HG02763 (cell line): ENCODE measurements around the gene CDH26.
"Not testable (repeated sequence)": the region's sequence is repeated elsewhere in the genome, so short reads cannot be mapped to it uniquely, and the experiment has no call there.

Source experiments
- ATAC-seq: cut with Tn5 transposase; IDR thresholded peaks from one replicate; pipeline ENCODE4 v1.9.1; 2021; ENCODE audit warnings: mild to moderate bottlenecking, moderate library complexity; ENCODE audit not compliant: unreplicated experiment

The CDH26 gene

GRCh38 chr20:59940129-59940955 lies 17.9 kb upstream of the CDH26 start, which contains the start of the genes FAM217B and PPP1R3D:
TSS of gene FAM217B (plus strand) at chr20:59940389. CDS start at chr20:59943944, 3,555 bp downstream.
TSS of gene PPP1R3D (minus strand) at chr20:59940305. CDS start at chr20:59939931, 374 bp downstream.
- peak; percentile 93 for ATAC-seq

GRCh38 chr20:59940956-59941294 lies 17.3 kb upstream of the CDH26 start:
- ATAC-seq = no peak

DNA sequence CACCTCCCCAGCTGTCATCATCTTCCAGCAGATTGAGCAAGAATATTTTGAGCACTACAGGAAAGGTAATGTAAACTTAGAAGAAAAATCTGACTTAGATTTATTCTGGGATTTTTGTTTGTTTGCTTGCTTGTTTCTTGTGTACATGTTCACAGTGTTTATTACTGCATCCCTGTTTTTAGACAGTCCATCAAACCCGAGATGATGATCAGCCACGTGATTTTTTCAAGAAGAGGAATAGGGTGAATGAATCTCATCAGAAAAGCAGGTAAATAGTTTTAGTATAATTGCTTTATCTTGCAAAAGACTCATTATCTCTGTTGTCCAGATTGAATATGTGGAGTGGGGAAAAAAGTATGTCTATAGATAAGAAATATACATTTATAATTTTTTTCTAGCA lies 16.0 kb upstream of the CDH26 start:
- ATAC-seq = no peak

DNA sequence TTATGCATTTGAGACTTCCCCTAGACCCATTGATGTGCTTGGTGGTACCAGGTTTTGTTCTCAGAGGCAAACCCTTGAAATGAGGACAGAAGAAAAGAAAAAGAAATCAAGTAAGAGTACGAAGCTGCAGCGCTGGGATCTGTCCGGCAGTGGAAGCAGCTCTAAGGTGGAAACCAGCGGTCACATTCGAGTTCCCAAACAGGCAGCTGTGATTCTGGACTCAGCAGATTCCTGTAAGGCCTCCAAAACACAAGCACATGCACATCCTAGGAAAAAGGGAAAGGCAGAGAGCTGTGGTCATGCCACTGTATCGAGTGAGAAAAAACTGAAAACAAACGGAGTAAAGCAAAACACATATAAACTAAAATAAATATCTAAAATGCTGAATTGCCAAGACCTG lies 13.5 kb upstream of the CDH26 start:
- no peak for ATAC-seq

DNA sequence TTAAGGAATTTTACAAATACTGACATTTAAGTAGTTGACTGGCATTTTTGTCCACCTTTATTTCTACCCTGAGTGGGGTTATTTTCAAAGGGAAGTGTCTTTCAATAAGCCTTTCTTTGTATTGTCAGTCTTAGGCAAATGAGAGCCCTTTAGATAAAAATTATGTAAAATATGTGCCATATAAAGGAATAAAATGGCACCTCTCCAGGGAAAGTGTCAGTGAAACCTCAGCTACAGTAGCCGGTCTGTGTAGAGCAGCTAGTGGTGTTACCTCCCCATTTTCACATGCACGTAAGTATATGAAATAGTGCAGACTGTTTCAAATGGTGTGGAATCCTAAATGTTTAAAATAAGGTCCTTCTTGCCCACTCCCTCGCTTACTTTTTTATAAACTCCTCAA lies 13.0 kb upstream of the CDH26 start:
- ATAC-seq = no peak

DNA sequence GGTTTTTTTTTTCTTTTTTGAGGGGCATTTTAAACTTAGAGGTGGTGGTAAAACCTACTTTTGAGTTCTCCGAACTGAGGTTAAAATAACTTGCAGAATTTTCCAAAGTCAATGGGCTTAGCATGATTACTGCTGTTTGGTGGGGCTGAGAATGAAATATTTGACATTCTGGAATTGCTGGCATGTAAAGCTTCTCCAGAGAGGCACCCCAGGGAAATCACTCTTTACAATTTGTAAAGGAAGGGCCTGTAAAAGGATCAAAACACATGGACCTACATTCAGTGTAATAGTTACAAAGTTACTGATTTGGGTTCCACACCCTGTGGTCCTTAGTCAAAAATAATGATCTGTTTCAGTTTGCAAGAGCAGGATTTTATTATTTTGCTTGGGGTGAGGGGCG lies 12.5 kb upstream of the CDH26 start:
- no peak for ATAC-seq

- no peak for ATAC-seq
Observed at GRCh38 chr20:59947376-59947775, 10.8 kb upstream of the CDH26 start.

- ATAC-seq = no peak
Observed at GRCh38 chr20:59948212-59948611, 10.0 kb upstream of the CDH26 start.

- no peak for ATAC-seq
Observed at GRCh38 chr20:59948828-59949720, 9.1 kb upstream of the CDH26 start.

DNA sequence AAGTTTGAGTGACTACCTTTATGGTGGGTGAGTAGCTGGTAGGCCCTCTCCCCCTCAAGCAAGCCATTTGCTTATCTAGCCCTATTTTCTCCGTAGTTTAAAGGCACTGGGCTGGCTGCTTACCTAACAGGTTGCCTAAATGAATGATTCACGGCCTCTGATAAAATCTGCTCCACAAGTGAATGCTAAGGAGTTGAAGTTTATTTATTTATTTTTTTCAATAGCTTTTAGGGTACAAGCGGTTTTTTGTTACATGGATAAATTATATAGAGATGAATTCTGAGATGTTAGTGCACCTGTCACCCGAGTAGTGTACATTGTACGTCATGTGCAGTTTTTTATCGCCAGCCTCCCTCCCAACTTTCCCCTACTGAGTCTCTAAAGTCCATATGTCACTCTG lies 8.3 kb upstream of the CDH26 start:
- no peak for ATAC-seq

DNA sequence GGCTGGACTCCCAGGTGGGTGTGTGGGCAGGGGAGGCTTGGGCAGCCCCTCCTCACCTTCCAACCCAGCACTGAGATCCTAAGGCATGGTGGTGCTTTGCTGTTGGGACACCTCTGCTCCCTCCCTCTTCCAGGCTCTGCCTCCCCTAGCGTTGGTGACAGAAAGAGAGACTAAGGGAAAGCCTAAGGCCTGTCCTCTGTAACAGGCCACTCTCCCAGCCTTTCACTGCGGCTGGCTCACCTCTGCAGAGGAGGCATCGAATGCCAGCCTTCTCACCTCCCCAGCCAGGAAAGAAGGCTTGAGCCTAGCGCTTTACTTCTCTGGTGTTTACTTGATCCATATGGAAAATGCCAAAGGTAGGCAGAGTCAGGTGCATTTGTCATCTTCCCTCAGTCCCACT lies 3.5 kb upstream of the CDH26 start:
- no peak for ATAC-seq

- ATAC-seq = no peak
Observed at GRCh38 chr20:59955131-59955796, 3.0 kb upstream of the CDH26 start.

DNA sequence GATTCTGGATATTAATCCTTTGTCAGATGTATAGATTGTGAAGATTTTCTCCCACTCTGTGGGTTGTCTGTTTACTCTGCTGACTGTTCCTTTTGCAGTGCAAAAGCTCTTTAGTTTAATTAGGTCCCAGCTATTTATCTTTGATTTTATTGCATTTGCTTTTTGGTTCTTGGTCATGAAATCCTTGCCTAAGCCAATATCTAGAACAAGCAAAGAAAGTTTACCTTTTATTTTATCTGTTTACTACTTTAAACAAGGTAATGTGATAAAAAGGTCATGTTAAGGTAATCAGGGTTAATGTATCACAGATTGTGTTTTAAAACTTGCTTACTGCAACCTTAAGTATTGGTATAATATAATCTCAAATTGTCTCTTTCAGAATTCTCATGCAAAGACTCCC lies 655 bp upstream of the CDH26 start:
- ATAC-seq = not testable (repeated sequence)

GRCh38 chr20:59958626-59959025 lies 403 bp downstream of the CDH26 start:
- no peak for ATAC-seq

DNA sequence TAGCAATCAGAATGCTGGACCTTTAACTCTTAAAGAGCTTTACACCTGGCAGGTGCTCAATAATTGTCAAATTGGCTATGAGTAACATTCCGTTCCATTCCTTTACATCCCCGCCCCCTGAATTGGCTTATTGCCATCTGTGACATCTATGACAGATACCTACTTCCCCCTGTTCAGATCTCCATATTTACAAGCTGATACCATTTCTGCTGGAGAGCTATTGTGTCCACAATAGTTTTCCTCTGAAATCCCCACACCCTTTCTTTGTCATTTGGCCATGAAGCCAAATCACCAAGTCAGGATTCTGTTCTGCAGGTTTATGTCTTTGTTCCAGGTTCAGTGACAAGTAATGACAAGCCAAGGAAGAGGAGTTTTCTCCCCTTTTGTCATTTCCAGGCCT lies 3.2 kb downstream of the CDH26 start:
- no peak for ATAC-seq

DNA sequence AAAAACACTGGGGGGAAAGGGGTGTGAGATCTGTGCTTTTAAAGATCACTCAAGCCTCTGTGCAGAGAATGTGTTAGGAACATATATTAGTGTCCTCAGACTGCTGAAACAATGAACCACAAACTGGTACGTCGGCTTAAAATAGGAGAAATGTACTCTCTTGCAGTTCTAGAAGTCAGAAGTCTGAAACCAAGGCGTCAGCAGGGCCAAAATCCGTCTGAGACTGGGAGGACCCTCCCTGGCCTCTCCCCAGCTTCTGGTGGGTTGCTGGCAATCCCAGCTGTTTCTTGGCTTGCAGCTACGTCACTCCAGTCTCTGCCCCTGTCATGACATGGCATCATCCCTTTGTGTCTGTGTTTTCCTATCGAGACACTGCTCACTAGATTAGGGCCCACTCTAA lies 3.9 kb downstream of the CDH26 start:
- no peak for ATAC-seq

DNA sequence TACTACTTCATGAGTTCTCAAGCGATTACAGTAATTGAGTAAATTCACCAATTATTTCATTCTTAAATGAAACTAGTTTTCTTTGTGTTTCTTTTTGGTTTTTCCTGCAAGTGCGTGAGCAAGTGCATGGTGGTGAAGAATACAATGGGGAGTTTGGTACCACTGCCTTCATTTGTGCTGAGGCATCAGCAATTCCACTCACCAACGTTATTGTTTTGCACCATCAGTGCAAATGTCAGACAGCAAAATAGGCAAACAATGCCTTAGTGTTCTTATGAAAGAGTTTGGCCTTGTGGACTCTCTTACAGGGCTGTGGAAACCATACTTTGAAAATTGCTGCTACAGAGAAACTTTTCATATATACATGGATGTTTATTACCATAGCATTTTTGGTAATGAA lies 8.2 kb downstream of the CDH26 start:
- no peak for ATAC-seq

GRCh38 chr20:59971428-59971827 lies 13.2 kb downstream of the CDH26 start:
- ATAC-seq = no peak

GRCh38 chr20:59972037-59972801 lies 14.0 kb downstream of the CDH26 start:
- no peak for ATAC-seq

GRCh38 chr20:59976156-59976782 lies 18.0 kb downstream of the CDH26 start:
- ATAC-seq = no peak
